Stimulated activated CD4-positive, alpha-beta T cell treated with anti-CD3 and anti-CD28 coated beads, Interleukin-4, amount 100 ng/mL, for 4 hours (primary cell): ENCODE results near the gene EXD1.
"Not testable (repeated sequence)": the region's sequence is repeated elsewhere in the genome, so short reads cannot be mapped to it uniquely, and the experiment has no call there.

Experiments used
- DNase-seq, 2 experiments: peaks; one replicate each; pipeline ENCODE4 v3.0.0-alpha.2; 2020

The EXD1 gene

GRCh38 chr15:41139619-41140018 is 90.9 kb downstream of the EXD1 start:
- no peak for DNase-seq

GRCh38 chr15:41139112-41139511 is 91.4 kb downstream of the EXD1 start:
- DNase-seq: not testable (repeated sequence)

- not testable (repeated sequence) for DNase-seq
Measured at GRCh38 chr15:41135580-41135979, 95.0 kb downstream of the EXD1 start.

DNA sequence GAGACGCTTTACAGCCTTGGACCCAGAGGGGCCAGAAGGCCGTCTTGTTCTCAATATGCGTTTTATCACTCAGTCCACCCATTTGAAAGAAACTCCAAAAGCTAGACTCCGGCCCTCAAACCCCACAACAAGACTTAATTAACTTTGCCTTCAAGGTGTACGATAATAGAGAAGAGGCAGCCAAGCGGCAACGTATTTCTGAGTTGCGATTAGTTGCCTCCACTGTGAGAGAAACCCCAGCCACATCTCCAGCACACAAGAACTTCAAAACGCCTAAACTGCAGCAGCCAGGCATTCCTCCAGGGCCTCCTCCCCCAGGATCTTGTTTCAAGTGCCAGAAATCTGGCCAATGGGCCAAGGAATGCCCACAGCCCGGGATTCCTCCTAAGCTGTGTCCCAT is 97.1 kb downstream of the EXD1 start:
- DNase-seq: no peak
